AG10803 (cell line): ENCODE results near the gene ATP5F1C.

Source experiments
- DNase-seq: peaks from one replicate; pipeline ENCODE4 v3.0.0; 2010; ENCODE audit warnings: low read depth
- H3K4me3 ChIP-seq: 2 replicates; pipeline ENCODE4 v1.5.1; 2011; ENCODE audit warnings: mild to moderate bottlenecking, low read length, control low read depth
- CTCF ChIP-seq: conservative IDR thresholded peaks from 2 replicates; pipeline ENCODE4 v1.5.1; 2011; ENCODE audit warnings: mild to moderate bottlenecking, low read length, control low read depth, inconsistent platforms

The ATP5F1C gene

DNA sequence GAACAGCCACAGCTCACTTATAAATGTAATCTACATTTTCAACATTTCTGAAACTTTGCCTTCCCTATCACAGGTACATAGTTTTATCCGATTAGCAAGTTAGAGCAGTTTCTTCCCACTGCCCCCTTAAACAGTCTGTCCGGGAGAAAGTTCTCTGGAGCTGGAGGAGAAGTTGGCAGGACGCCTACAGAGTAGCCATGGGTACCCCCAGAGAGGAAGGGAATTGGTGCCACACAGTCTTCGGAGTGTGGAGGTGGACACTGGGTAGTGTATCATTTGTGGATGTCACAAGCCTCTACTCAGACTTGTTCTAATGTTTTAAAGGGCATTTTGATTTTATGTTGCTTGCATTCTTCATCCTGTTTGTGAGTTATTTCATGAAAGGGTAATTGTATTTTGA is 69.3 kb downstream of the ATP5F1C start:
- no peak overlapping the region for H3K4me3 ChIP-seq
- TF ChIP-seq CTCF: no peak
- no peak for DNase-seq
